Gastroesophageal sphincter (tissue), 3 donors: ENCODE measurements around the gene KRT40.

Experiments used
- EP300 ChIP-seq: sonication (generic); formaldehyde crosslinking; IDR thresholded peaks from one replicate; pipeline ENCODE4 v1.6.1; 2017; ENCODE audit warnings: antibody characterized with exemption, mild to moderate bottlenecking
- POLR2A ChIP-seq, 2 donors: fragments of 450-650 bp; IDR thresholded peaks; one replicate each; pipeline ENCODE4 v1.6.1; 2017; ENCODE audit warnings: antibody characterized with exemption in 2 of 2, mild to moderate bottlenecking in 2 of 2, moderate library complexity in 1 of 2
- POLR2AphosphoS5 ChIP-seq: sonication (generic); formaldehyde crosslinking; IDR thresholded peaks from one replicate; pipeline ENCODE4 v1.6.1; 2017; ENCODE audit warnings: antibody characterized with exemption
- TF ChIP-seq, protein P1 (sequence below), 4 experiments: fragments of 200-600 bp in 2 of 4; fragments of 450-650 bp in 2 of 4; sonication (generic) in 1 of 4; IDR thresholded peaks; one replicate each; pipeline ENCODE4 v1.5.1; 2017 to 2019; ENCODE audit warnings: antibody characterized with exemption in 4 of 4, mild to moderate bottlenecking in 2 of 4, moderate library complexity in 2 of 4

DNA sequence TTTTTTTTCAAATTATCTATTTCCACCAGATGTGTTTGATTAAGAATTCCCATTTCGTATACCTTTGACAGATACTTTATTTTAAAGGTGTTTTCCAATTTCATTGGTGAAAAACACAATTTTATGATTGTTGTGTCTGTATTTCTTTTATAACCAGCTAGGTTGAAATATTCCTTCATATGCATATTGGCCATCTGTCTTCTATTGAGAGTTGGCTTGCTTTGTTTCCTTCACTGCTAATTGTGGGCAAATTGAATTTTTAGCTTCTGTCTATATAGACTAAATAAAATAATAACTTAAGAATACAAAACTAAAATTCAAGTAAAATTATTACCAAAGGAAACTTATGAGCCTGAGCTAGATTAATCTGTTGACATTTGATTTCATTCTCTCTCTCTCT lies 11.0 kb upstream of the KRT40 start:
- TF ChIP-seq, protein P1, sequence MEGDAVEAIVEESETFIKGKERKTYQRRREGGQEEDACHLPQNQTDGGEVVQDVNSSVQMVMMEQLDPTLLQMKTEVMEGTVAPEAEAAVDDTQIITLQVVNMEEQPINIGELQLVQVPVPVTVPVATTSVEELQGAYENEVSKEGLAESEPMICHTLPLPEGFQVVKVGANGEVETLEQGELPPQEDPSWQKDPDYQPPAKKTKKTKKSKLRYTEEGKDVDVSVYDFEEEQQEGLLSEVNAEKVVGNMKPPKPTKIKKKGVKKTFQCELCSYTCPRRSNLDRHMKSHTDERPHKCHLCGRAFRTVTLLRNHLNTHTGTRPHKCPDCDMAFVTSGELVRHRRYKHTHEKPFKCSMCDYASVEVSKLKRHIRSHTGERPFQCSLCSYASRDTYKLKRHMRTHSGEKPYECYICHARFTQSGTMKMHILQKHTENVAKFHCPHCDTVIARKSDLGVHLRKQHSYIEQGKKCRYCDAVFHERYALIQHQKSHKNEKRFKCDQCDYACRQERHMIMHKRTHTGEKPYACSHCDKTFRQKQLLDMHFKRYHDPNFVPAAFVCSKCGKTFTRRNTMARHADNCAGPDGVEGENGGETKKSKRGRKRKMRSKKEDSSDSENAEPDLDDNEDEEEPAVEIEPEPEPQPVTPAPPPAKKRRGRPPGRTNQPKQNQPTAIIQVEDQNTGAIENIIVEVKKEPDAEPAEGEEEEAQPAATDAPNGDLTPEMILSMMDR (IDR thresholded peaks at IDR 0.05), result no peak
- TF ChIP-seq EP300 (no peak), POLR2AphosphoS5 (no peak), POLR2A (IDR thresholded peaks at IDR 0.05) (no peak)
